RCC 7860 (cell line): ENCODE data around the gene CPLX3.
A peak's percentile ranks its signal among the peaks of the same experiment; 100 is the strongest.

Experiments
- DNase-seq: peaks from one replicate; pipeline ENCODE4 v3.0.0-alpha.2; 2015; ENCODE audit warnings: low spot score
- FAIRE-seq: peaks from 2 replicates; lab custom pipeline; 2012; peaks lifted over from hg19 to GRCh38; lab: Jason Lieb, UNC

The CPLX3 gene

DNA sequence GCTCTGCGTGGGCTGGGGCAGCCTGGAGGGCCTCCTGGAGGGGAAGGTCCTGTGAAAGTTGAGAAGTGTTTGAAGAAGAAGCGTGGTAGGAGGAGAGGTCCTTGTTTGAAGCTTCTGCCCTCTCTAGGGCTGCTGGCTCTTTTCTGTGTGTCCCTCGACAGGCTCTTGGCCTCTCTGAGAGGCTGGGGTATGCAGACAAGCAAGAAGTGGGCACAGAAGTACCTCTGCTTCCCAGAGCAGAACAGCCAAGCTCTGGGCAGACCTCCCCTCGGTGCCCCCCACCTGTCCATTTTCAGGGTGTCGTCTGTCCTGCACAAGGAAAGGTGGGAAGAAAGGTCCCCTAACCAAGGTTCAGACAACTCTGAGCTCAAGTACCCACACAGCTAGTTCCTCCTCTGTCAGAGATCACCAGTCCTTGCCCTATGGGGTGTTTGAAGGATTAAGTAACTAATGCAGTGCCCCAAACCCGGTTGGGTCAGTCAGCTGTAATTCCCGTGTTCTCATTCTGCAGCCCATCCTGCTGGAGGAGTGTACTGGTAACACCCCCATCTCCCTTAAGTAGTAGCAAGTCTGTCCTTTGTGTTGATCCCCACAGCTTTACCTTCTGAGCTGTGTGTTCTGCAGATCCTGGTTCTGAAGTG lies 38.3 kb upstream of the CPLX3 start:
- no peak for FAIRE-seq
- DNase-seq: no peak

- FAIRE-seq (no peak), DNase-seq (no peak)
Measured at GRCh38 chr15:74788683-74789151, 37.7 kb upstream of the CPLX3 start.

GRCh38 chr15:74789171-74789631 lies 37.2 kb upstream of the CPLX3 start:
- DNase-seq (no peak), FAIRE-seq (no peak)

DNA sequence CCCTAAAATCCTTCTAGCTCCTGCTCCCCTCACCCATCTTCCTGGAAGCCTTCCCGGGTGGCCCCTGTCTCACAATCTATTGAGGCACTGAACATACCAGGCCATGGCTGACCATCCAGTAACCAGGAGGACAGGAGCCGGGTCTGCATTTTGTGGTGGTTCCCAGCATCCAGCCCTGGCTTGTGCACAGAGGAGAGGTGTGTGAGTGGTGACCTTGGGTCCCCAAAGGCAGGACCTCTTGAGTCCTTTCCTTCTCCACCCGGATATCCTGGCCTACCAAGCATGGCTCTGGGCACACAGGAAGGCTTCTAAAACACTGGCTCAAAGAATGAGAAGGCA lies 36.7 kb upstream of the CPLX3 start:
- no peak for FAIRE-seq
- no peak for DNase-seq

GRCh38 chr15:74790080-74790916 lies 36.1 kb upstream of the CPLX3 start:
- FAIRE-seq (peak; percentile 86), DNase-seq (peak; percentile 84)

- DNase-seq (no peak), FAIRE-seq (no peak)
Measured at GRCh38 chr15:74791007-74791406, 35.4 kb upstream of the CPLX3 start.

DNA sequence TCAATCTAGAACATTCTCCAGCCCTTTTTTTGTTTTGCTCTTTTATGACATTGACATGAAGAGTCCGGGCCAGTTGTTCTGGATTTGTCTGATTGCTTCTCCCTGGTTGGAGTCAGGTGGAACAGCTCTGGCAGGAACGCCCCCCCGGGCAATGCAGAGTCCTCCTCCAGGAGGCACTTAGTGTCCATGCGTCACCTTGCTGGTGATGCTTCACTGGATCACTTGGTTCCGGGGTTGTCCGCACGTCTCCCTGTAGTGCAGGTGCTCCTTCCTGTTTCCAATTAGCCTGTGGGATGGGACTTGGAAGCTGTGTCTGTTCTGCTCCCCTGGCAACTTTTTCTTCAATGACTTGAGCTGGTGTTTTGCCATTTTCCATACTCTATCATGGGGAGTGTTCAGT lies 34.8 kb upstream of the CPLX3 start:
- DNase-seq: no peak
- FAIRE-seq: no peak

DNA sequence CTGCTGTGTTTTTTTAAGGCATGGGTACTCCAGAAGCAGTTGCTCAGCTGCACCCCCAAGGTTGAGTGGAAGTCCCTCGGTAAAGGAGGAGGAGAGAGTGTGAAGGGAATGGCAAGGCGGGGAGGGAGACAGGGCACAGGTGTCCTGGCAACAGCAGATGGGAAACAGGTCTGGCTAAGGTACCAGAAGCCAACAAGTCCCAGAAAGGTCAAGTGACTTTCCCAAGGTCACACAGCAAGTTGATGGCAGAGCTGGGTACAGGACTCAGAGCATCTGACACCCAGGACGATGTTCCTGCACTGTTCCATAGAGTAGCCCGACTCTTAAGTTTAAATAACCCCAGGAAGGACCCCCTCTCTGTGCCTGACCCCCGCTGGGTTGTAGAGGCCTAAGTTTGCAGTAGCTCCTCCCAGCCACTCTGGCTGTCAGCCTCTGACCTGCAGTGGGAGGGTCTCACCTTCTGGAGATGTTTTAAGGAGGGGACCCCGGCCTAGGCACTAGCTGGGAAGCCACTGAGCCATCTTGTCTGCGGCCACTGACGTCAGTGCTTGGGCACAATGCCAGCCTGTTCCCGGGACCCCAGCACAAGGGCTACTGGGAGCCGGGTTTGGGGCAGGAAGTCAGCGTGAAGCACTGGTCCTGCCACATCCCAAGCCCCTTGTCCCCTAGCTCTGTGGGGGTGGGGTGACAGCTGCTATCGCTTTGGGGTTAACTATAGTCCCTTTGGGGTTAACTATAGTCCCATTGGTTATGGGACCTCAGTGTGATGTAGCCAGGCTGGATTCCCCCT lies 34.0 kb upstream of the CPLX3 start:
- DNase-seq (no peak), FAIRE-seq (no peak)

- DNase-seq (no peak), FAIRE-seq (no peak)
Measured at GRCh38 chr15:74793135-74794028, 33.0 kb upstream of the CPLX3 start.

- DNase-seq (no peak), FAIRE-seq (no peak)
Measured at GRCh38 chr15:74794248-74794969, 32.0 kb upstream of the CPLX3 start.

GRCh38 chr15:74794970-74795349 lies 31.5 kb upstream of the CPLX3 start:
- DNase-seq (no peak), FAIRE-seq (no peak)

GRCh38 chr15:74795966-74796625 lies 30.3 kb upstream of the CPLX3 start:
- DNase-seq: no peak
- FAIRE-seq: no peak

DNA sequence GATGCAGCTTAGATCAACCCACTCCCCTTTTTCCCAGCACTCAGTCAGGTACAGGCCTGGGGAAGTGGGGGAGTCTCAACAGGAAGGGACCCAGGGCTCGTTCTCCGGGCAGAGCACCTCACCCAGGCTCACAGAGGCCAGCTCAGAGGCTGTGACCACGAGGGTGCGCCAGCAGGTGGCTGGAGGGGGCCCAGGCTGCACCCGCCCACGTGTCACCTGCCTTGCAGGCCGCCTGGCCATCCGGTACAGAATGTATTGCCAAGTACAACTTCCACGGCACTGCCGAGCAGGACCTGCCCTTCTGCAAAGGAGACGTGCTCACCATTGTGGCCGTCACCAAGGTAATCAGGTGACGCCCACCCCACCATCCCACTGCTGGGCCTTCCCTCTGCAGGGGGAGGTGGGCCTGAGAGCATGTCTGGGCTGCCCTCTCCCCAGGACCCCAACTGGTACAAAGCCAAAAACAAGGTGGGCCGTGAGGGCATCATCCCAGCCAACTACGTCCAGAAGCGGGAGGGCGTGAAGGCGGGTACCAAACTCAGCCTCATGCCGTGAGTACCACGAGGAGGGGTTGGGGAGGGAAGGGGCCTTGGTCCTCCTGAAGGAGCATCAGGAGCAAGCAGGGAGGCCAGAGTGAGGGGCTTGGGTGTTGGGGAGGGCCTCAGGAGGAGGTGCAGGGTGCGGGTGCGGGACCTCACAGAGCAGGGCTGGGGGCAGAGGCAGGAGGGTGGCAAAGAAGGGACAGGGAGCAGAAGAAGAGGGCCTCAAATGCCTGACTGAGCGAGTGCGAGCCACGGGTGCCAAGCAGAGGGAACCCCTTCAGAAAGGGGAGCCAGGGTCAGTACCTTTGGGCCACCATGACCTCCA lies 27.8 kb upstream of the CPLX3 start:
- DNase-seq (no peak), FAIRE-seq (no peak)

GRCh38 chr15:74799255-74799855 lies 27.1 kb upstream of the CPLX3 start:
- DNase-seq (no peak), FAIRE-seq (no peak)

DNA sequence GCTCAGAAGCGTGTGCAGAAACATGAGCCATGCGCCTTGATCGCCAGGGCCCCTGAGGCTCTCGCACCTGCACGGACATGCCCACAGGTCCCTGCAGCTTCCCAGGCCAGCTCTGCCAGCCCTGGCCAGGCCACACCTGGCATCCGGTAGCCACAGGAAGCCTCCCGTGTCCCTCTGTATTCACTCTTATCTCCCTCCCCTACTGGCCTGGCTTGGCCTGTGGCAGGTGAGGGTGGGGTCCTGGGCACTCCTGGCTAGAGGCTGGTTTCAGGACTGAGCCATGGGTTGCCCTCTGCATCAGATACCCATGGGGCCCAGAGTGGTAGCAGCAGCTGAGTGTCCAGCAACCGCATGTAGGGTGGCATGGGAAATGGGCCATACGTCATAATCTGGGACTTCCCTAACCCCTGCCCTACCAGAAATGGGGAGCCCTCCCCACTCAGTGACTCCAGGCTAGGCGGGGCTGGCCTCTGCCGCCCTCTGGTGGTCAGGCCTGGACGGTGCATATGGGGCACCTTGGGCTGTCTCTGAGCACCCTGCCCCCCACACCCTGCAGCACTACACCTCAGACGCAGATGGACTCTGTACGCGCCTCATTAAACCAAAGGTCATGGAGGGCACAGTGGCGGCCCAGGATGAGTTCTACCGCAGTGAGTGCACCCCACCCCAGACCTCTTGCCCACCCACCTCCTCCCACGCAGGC lies 26.4 kb upstream of the CPLX3 start:
- DNase-seq (peak; percentile 63), FAIRE-seq (peak; percentile 28)

- DNase-seq: no peak
- FAIRE-seq: no peak
Measured at GRCh38 chr15:74800559-74801094, 25.8 kb upstream of the CPLX3 start.

GRCh38 chr15:74801311-74801997 lies 25.0 kb upstream of the CPLX3 start:
- FAIRE-seq: no peak
- no peak for DNase-seq
